ENCODE results near the gene DENND1C. TPM values are rescaled to one million over a fixed set of nuclear protein-coding genes. Genes with fewer than 3 reads are reported as not detected.

DENND1C gene
- total RNA-seq, 4 donors from 2014 or later, result 0.27 to 1.2 (median 0.29) TPM; not detected in 1

- Histone ChIP-seq H3K4me3 (no peak overlapping the region), H3K9me3 (no peaks in the 10 kb centered on the region), H3K4me1 (no peaks in the 10 kb centered on the region), H3K36me3 (no peaks in the 10 kb centered on the region), H3K27me3 (peaks cover 29 to 32% (median 31%) of the 10 kb centered on the region in 3 donors), H3K27ac (no peak overlapping the region)
- ATAC-seq (no peak), DNase-seq (no peak)
- no peak for TF ChIP-seq CTCF (IDR thresholded peaks at IDR 0.05 in 4 of 5, conservative IDR thresholded peaks at IDR 0.05 in 1 of 5)
- no peak for TF ChIP-seq POLR2A (IDR thresholded peaks at IDR 0.05)
- in situ Hi-C loops (cut with MboI; ENCODE audit: low sequenced_read_pairs in 4 of 4), result no loop called here
- intact Hi-C loops (cut with DNase I; ENCODE audit: low total_unique reads), result no loop called here
These were observed 8.9 kb downstream of the DENND1C start for GRCh38 chr19:6472713-6473112.

- Histone ChIP-seq H3K27ac (no peak overlapping the region), H3K4me3 (no peak overlapping the region), H3K36me3 (no peaks in the 10 kb centered on the region), H3K27me3 (peaks cover 17 to 22% (median 19%) of the 10 kb centered on the region in 3 donors), H3K4me1 (no peaks in the 10 kb centered on the region), H3K9me3 (no peaks in the 10 kb centered on the region)
- intact Hi-C loops (cut with DNase I; ENCODE audit: low total_unique reads), result no loop called here
- DNase-seq (no peak), ATAC-seq (no peak)
- in situ Hi-C loops (cut with MboI; ENCODE audit: low sequenced_read_pairs in 4 of 4), result no loop called here
- TF ChIP-seq CTCF (IDR thresholded peaks at IDR 0.05 in 4 of 5, conservative IDR thresholded peaks at IDR 0.05 in 1 of 5), result no peak
- no peak for TF ChIP-seq POLR2A (IDR thresholded peaks at IDR 0.05)
These were observed 10.5 kb downstream of the DENND1C start for GRCh38 chr19:6471076-6471475.

GRCh38 chr19:6470173-6470572 lies 11.4 kb downstream of the DENND1C start:
- Histone ChIP-seq H3K4me3 (no peak overlapping the region), H3K36me3 (no peaks in the 10 kb centered on the region), H3K27me3 (peaks cover 11 to 15% (median 14%) of the 10 kb centered on the region in 3 donors), H3K9me3 (no peaks in the 10 kb centered on the region), H3K27ac (no peak overlapping the region), H3K4me1 (no peaks in the 10 kb centered on the region)
- DNase-seq, result no peak
- no peak for TF ChIP-seq CTCF (IDR thresholded peaks at IDR 0.05 in 4 of 5, conservative IDR thresholded peaks at IDR 0.05 in 1 of 5)
- TF ChIP-seq POLR2A (IDR thresholded peaks at IDR 0.05), result no peak
- in situ Hi-C loops (cut with MboI; ENCODE audit: low sequenced_read_pairs in 4 of 4), result no loop called here
- ATAC-seq, result no peak
- intact Hi-C loops (cut with DNase I; ENCODE audit: low total_unique reads), result no loop called here

GRCh38 chr19:6467384-6467783 lies 14.2 kb downstream of the DENND1C start:
- Histone ChIP-seq H3K4me1 (no peaks in the 10 kb centered on the region), H3K27ac (no peak overlapping the region), H3K9me3 (no peaks in the 10 kb centered on the region), H3K4me3 (no peak overlapping the region), H3K36me3 (no peaks in the 10 kb centered on the region), H3K27me3 (peaks cover 22 to 27% (median 22%) of the 10 kb centered on the region in 3 donors)
- in situ Hi-C loops (cut with MboI; ENCODE audit: low sequenced_read_pairs in 4 of 4) (no loop called here), intact Hi-C loops (cut with DNase I; ENCODE audit: low total_unique reads) (no loop called here)
- ATAC-seq (no peak), DNase-seq (no peak)
- TF ChIP-seq POLR2A (IDR thresholded peaks at IDR 0.05), result no peak
- TF ChIP-seq CTCF (IDR thresholded peaks at IDR 0.05 in 4 of 5, conservative IDR thresholded peaks at IDR 0.05 in 1 of 5), result no peak

Measured in gastrocnemius medialis (tissue), 4 donors.